HS-5 (cell line): ENCODE measurements around the gene GPR137.

Experiments used
- DNase-seq: peaks from one replicate; pipeline ENCODE4 v3.0.0-alpha.2; 2012; ENCODE audit warnings: low read depth

Gene GPR137

GRCh38 chr11:64287676-64288352 is 2.2 kb downstream of the GPR137 start:
- DNase-seq, result no peak

- no peak for DNase-seq
These were observed 2.7 kb downstream of the GPR137 start for GRCh38 chr11:64288353-64288750.

DNA sequence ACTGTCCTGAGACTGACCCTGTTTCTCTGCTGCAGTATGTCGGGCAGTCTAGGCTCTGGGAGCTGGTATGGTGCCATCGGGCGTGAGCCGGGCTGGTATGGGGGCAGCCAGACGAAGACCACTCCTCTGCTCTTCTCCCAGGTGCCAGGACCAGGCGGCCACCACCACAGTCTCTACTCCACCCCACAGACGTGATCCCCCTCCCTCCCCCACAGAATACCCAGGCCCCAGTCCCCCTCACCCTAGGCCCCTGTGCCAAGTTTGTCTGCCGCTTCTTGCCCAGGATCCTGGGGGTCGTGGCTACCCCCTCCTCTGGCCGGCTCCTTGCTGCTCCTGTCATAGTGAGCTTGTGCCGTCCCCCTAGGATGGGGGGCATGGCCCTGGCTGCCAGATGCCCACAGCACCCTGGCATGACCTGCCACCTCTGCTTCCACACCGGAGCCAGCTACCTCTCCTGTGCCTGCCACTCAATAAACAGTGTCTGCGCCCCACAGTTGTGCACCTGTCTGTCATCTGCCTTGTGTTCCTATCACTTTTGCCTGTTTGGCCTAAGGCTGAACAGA is 3.4 kb downstream of the GPR137 start:
- no peak for DNase-seq

- no peak for DNase-seq
These were observed 5.0 kb downstream of the GPR137 start for GRCh38 chr11:64290352-64291261.

- no peak for DNase-seq
These were observed 5.7 kb downstream of the GPR137 start, which contains the start of gene KCNK4 for GRCh38 chr11:64291262-64291751. Gene KCNK4 (plus strand): TSS chr11:64291302. CDS start chr11:64293019, 1,717 bp downstream.

GRCh38 chr11:64291752-64292459 is 6.3 kb downstream of the GPR137 start:
- DNase-seq, result no peak

- DNase-seq, result no peak
These were observed 7.0 kb downstream of the GPR137 start for GRCh38 chr11:64292460-64293254.

DNA sequence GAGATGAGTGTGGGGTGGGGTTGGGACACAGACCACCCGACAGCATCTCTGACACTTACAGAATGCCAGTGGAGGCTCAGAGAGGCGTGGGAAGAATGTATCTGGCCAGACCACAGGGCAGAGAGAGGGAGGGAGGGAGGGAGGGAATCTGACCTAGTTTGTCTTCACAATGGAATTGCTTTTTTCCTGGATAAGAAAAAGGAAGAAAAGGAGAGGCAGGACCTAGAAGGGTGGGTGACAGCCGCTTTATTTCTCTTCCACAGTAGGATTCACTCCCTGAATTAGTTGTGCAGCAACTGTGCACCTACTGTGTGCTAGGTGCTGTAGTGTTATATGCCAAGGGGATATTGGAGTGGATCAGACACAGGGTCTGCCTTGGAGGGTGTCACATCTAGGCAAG is 9.1 kb downstream of the GPR137 start:
- DNase-seq, result no peak

- no peak for DNase-seq
These were observed 10.1 kb downstream of the GPR137 start for GRCh38 chr11:64295760-64296159.

- no peak for DNase-seq
These were observed 10.6 kb downstream of the GPR137 start for GRCh38 chr11:64296236-64296635.

DNA sequence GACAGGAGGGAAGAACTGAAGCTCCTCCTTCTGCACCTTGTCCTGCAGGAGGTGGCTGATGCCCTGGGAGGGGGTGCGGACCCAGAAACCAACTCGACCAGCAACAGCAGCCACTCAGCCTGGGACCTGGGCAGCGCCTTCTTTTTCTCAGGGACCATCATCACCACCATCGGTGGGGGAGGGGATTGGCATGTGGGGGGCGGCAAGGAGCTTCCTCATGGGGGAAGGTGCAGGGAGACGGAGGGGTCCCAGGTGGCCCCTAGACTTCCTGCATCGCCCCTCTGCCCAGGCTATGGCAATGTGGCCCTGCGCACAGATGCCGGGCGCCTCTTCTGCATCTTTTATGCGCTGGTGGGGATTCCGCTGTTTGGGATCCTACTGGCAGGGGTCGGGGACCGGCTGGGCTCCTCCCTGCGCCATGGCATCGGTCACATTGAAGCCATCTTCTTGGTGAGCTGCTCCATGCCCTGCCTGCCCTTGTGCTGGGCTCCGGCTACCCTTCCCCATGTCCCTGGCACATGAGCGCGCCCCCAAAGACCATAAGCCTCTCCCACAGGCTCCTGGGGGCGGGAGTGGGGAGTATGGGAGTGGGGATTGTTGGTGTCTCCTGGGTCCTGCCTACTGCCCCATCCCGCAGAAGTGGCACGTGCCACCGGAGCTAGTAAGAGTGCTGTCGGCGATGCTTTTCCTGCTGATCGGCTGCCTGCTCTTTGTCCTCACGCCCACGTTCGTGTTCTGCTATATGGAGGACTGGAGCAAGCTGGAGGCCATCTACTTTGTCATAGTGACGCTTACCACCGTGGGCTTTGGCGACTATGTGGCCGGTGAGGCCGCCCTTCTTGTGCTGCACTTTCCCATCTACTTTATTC is 11.4 kb downstream of the GPR137 start:
- no peak for DNase-seq

DNA sequence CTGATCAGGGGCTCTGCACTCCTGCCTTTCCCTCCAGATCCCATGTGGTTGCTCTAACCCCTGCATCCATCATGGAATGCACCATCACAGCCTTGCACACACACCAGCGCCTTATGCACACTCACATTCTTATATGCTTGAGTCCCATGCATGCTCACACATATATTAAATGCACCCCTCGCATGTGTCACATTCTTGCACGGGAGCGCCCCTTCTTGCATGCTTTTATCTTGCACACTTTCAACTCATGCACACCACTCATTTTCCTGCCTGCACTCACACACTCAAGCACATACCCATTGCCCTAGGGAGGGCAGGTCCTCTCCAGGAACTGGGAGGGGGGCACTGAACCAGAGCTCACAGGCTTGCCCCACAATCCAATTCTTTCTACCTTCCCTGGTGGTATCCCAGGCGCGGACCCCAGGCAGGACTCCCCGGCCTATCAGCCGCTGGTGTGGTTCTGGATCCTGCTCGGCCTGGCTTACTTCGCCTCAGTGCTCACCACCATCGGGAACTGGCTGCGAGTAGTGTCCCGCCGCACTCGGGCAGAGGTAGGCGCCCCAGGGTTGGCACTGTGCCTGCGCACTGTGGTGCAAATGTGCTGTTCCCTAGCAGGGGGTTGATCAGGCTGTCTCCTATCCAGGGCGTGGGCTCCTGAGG is 12.2 kb downstream of the GPR137 start:
- no peak for DNase-seq

DNA sequence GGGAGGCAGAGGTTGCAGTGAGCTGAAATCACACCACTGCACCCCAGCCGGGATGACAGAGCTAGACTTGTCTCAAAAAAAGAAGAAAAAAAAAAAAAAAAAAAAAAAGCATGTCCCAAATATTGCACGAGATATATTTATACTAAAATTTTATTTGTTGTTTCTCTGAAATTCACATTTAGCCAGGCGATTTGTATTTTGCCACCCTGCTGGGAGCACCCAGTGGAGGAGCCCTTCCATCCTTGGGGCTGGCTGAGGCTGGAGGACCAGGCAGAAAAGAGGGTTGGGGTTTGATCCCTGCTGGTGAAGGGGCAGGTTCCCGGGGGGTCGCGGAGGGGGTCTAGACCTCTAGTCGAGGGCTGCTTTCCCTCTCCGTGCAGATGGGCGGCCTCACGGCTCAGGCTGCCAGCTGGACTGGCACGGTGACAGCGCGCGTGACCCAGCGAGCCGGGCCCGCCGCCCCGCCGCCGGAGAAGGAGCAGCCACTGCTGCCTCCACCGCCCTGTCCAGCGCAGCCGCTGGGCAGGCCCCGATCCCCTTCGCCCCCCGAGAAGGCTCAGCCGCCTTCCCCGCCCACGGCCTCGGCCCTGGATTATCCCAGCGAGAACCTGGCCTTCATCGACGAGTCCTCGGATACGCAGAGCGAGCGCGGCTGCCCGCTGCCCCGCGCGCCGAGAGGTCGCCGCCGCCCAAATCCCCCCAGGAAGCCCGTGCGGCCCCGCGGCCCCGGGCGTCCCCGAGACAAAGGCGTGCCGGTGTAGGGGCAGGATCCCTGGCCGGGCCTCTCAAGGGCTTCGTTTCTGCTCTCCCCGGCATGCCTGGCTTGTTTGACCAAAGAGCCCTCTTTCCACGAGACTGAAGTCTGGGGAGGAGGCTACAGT is 13.6 kb downstream of the GPR137 start:
- DNase-seq, result no peak

- no peak for DNase-seq
These were observed 14.4 kb downstream of the GPR137 start, which contains the start of gene CATSPERZ for GRCh38 chr11:64299847-64300648. Gene CATSPERZ (plus strand): TSS chr11:64300358. CDS start chr11:64300411, 53 bp downstream.

DNA sequence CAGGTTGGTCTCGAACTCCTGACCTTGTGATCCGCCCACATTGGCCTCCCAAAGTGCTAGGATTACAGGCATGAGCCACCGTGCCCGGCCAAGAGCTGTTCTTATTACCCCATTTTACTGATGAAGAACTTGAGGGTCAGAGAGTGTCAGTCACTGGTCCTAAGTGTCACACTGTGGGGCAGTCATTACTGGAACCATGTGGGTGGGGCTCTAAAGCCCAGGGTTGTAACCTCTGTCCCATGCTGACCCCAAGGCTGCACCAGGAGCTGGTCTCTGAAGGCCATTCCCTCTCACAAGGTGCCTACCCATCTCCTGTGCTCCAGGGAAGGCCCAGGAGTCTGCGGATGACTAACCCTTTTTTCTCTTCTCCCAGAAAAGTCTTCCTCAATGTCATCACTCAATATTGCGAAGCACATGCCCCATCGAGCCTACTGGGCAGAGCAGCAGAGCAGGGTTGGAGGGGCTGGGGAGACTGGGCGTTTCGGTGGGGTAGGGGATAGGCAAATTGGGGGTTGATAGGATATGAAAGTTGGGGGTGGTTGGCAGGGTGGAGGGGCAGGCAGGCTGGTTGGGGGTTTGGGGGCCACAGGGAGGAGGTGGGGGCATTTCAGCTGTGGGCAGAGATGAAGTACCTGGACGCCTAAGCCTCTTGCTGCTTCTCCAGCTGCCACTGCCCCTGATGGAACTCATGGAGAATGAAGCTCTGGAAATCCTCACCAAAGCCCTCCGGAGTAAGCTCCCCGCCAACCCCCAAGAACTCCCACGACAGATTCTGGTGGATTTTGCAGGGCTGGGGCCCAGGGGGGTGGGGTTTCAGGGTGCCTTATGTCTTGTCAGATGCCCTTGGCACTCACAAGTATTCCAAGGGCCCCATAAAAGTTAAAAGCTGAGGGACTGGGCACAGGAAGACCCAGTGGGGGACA is 17.7 kb downstream of the GPR137 start:
- DNase-seq, result no peak

DNA sequence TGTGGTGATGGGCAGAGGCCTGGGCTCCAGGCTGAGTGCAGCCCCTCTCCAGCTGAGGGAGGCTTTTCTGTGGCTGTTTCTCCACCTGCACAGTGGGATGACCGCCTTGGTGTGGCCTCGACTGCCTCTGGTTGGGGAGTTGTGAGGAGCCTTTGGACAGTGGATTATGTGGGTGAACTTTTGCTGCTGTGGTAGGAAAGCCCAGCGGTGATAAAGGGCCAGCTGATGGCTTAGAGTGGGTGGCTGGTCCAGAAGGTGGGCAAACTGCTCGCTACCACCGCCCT is 18.3 kb downstream of the GPR137 start:
- DNase-seq, result no peak
